ENCODE measurements around the gene CCDC175.

CCDC175 gene

DNA sequence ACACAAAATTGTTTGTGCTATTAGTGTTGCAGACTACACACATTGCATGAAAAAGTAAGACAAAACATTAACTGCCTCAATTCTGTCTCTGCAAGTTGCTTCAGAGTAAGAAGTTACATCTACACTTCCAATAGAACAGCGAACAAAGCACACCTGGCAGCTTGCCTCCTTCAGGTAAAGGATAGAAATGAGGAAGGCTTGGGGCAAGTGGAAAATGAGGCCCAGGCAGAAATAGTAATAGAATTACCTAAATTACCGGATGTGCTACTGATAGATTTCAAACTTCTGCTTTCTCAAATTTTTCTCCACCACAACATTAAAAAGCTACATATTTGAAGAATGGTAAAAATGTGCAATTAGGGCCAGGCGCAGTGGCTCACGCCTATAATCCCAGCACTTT, 37.7 kb downstream of the CCDC175 start:
- DNase-seq: no peak

DNA sequence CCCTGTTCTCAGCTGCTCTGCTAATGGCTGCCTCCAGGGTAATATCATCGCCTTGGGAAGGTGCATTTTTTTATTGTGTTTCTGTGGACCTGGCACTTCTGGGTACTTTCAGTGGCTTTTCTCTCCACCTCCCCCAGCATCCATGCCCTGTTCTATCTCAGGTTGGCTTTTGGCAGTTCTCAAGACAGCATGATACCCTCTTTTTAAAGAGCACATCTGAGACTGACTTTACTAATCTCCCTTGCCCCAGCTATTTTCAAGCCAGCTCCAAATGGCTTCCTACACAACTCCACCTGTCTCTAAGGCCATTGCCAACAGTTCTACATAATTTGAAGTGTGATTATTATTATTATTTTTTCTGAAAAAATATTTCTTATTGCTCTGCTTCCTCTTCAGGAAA, 39.1 kb downstream of the CCDC175 start:
- no peak for DNase-seq

DNA sequence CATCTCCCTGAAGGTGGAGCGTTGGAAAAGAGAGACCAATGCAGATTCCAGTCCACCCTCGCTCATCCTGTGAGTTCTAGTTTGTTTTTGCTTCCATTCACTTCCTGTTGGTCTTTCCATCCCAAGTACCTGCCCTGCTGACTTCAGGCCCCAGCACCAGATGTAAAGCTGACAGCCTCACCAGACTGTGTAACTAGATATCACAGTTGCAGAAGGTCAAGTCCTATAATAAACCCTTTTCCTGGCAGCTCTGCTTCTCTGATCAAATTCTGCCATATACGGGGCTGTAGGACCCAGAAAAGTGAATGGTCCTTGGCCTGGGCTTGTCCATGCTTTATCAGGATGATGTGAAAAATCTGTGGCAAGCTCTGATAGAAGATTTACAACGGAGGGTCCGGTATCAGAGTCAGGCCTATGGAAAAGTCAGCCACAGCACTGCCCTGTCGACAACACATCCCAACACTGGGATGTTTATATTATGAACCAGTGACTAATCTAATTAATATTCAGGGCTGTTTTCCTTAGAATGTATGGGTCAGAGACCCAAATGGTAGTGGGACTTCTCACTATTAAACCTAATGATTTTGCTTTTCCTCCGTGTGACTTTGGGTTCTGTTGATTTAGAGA, 42.1 kb downstream of the CCDC175 start:
- DNase-seq: peak; percentile 14

DNA sequence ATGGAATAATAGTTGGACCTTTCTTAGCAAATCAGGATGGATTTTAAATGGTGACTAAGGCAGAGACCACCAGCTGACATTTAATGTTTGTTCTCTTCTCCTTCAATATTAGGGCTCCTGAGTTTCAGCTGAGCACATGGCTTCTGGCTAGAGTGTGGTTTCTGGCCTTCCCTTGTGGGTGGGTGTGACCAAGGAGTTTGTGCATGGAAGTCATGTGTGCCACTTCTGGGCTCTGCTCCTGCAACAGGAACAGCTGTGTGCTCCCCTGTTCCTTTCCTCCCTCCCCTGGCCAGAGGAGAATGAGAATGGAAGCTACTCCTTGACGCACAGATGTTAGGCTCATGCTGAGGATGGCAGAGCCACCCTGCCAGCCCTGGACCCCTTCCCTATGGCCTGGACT, 44.2 kb downstream of the CCDC175 start:
- DNase-seq: no peak

DNA sequence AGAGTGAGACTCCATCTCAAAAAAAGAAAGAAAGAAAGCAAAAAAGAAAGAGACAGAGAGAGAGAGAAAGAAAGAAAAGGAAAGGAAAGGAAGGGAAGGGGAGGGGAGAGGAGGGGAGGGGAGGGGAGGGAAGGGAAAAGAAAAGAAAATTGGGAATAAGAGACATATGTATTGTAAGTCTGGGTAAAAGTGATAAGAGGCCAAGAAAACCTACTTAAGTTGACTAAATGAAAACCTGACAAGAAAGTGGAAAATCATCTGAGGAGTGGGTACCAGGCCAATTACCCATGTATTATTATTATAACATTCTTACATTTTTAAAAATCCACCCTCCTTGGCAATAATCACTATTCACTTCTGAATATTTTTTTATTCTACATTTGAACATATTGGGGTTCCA, 46.3 kb downstream of the CCDC175 start:
- DNase-seq: no peak

DNA sequence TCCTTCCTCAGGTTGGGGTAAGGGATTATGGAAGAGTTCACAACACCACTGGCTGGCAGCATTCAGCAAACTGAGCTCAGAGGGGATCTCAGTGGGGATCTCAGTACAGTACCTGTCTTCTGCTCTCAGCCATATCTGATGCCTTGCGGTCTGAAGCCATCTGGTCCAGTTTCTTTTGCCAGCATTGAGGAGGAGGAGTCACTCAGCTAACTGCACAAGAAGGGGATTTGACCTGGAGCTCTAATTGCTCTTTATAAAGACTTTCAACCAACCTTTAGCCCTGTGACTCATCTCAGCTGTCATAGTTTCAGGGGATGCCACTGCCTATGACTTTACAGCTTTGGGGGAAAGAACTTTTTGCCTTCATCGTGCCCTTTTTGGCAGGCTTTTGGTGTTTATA, 47.4 kb downstream of the CCDC175 start:
- DNase-seq: no peak

DNA sequence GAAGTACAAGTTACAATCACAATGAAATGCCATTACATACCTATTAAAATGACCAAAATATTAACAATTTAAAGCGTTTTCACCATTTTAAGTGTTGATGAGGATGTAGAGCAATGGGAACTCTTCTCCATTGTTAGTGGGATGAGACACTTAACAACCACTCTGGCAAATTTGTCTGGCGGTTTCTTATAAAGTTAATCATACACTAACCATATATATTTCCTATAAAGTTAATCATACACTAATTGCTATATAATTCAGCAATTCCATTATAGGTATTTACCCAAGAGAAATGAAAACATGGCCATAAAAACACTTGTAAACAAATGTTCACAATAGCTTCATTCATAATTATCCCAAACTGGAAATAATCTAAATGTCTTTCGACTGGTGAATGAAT, 56.4 kb downstream of the CCDC175 start:
- no peak for DNase-seq

DNA sequence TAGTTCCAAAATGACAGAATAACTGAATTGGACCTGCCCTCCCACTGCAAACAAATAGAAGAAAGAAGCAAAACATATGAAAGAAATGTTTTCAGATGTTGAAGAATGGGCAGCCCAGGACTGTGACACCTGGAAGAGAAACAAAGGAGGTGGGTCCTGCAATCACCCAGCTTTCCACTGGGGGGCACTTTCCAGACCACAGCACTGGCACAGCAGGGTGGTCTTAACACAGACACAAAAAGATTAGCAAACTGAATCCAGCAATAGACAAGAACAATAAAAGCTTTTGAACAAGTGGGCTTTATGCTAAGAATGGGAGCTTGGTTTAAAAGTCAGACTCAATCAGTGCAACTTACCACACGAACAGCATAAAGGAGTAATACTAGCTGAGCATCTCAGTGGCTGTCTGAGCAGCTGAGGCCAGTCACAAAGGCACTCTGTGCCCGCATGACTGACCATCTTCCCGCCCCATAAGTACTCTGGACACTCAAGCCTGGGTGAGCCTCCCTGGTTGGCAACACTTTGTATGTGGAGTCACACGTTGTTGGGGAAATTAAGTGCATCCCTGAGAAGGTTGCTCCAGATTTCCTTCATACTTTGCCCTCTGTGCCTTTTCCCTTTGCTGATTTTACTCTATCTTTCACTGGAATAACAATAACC, 64.6 kb downstream of the CCDC175 start:
- no peak for DNase-seq

DNA sequence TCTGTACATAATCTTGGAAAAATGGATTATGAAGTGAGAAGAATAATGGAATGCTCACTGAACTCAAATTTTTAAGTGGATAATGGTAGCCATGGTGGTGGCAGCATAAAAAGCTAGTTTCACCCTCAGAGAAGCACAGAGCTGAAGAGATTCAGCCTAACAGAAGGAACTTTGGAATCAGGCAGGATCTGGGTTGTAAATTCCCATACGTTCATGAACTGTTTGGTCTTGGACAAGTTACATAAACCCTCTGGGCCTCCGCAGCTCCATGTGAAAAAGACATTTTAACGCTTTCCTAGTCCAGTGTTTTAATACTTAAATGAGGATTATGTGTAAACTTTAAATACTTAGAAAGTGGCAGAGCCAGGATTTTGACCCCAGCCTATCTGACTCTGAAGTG, 65.6 kb downstream of the CCDC175 start:
- DNase-seq: no peak

DNA sequence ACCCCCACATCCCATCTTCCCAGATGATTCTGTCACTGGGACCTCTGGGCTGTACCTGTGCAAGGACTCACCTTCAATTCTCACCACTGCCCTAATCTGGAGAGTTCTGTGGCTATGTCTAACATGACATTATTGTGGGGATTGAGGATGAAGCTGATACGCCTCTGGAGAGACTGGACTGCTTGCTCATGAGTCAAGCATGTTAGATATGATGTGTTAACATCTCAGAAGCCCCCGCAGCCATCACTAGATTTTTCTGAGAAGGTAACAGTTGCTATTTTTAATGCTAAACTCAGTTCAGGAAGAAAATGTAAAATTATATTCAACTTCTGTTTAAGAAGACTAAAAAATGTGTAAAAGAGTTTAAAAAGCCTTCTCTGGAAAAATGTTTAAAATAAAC, 66.6 kb downstream of the CCDC175 start:
- DNase-seq: no peak

DNA sequence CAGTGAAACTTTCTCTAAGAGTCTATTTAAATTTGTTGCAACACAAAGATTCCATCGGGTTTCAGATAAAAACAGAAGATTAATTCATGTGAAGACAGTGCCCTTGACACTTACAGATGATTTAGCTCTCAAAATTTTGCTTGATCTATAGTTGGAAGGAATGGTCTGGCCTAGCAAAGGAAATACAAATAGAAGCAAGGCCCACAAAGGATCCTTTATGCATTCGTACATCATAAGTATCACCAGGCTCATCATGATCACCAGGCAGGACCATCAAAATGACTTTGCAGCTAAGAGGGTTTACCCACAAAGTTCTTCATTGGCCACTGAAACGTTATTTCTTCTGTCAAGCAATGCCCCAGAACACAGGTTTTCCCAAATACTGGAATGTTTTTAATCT, 67.5 kb downstream of the CCDC175 start:
- no peak for DNase-seq

DNA sequence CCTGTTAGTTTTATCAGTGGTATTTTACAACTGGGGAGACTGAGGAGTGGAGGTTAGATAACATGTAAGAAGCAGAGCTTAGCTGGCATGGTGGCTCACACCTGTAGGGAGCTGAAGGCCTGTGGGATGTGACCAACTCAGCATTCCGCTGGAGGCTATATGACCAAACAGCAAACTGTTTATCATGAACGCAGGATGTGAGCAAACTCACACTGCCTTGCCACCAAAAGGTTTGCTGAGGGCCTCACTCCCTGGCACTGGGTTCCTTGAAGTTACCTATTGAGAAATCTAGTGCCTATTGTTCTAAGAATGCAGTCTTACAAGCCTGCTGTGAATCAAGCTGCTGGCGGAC, 68.9 kb downstream of the CCDC175 start:
- DNase-seq: no peak

DNA sequence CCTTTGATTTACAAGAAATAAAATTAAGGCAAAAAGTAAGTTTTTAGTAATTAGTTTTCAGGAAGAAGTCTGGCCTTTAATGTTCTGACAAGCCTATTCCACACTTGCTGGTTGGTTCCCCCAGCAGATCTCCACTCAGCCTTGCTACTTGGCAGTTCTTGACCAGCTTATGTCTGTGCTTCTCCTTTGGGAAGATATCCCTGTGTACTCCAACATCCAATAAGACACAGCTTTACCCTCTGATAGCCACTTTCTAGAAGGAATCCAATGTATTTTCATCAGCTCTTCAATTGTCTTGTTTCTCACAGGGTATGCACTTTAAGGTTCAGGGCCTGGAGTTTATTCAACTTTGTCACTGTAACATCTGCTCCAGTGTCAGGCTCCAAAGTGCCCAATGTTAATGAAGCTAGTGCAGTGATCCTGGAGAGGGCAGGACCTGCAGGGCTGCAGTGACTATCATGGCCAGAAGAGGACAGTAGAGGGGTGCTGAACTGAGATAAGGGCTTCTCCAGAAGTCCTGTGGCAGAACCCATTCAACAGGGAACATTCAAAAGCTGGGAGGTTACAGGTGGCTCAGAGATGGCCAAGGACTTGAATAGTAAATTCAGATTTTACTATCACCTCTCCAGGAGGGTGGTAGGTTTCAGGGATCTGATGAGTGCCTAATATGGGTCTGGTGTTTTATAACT, 69.4 kb downstream of the CCDC175 start:
- peak; percentile 93 for DNase-seq

DNA sequence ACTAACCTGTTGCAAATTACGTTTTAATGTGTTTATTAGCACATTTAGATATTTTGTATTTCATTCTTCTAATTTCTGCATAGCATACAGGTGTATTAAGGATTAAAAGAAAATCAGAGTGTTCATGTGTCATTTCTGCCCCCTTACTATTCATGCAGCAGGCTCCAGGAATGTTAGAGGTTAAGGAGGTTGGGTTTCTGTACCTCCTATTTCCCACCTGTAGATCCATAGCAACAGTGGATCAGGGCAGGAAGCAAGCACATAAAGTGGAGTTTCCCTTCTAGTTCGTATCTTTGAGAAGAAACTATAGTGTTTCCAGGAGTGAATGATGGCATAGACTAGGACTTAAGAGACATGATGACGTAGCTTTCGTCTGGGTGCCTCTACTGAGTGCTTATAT, 73.4 kb downstream of the CCDC175 start:
- DNase-seq: no peak

DNA sequence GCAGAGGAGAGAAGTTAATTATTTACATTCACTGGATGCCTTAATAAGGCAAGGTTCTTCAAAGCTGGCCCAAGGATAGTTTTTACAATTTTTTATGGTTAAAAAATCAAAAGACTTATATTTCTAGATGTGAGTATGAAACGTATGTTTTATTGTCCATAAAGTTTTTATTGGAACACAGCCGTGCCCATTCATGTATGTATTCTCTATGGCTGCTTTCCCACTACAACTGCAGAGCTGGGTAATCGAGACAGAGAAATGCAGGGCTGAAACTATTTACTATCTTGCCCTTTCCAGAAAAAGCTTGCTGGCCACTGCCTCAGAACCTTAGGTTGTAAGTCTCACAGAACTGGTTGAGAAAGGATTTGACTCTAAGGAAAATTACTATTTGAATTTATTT, 75.9 kb downstream of the CCDC175 start:
- no peak for DNase-seq

DNA sequence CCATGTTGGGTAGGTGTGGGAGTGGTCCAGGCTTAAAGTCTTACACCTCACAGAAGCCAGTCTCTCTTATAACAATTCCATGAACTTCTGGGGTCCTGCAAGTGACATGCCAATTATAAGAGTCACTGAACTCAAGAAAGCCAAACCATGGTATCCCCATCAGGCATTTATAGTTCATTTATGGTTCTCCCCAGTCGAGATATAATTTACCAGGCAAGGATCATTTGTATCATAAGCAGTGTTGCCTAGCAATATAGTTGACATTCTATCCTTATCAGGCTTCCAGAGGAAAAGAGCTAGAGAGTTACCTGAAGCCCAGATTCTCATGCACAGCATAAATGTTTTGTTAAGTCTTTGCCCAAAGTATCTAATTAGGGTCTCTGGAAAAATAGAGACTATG, 84.2 kb downstream of the CCDC175 start:
- no peak for DNase-seq

DNA sequence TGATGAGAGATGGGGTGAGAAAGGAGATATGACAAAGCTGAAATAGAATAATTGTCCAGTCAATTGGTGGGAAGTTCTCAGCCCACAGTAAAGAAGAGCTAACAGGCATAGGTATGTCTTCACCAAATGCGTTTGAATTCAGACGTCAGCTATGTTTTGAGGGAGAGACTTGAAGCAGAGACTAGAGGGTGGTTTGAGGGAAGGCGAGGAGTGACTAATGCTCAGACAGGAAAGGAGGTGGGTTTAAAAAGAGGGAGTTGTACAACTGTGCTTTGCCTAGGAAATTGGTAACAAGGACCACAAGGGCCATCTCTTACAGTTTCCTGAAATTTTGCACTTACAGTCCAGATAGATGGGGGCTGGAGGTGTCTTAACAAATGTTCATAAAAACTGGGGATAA, 85.9 kb downstream of the CCDC175 start:
- DNase-seq: no peak

DNA sequence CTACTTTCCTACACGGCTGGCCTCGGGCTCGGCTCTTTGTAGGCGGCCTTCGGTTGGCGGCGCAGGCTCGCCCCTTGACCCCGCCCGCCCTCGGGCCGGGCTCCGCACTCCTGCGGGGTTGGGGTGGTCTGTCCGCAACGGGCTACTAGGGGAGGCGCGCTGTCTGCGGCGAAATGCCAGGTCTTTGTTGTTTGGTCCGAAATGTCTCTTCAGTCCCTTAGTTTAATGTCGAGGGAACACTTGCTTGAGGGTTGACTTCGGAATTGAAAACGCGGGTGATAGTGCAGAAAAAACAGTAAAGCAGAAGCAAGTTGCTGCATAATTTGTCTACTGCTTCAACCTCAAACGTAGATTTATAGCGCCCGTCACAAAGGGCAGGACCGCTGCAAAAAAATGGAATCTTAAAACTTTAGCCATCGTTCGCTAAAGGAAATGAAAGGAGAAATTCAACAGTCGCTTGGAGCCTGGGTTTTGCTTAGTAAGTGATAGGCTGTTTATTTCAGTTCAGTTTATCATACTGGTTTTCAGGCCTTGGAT, 91.9 kb downstream of the CCDC175 start:
- no peak for DNase-seq

DNA sequence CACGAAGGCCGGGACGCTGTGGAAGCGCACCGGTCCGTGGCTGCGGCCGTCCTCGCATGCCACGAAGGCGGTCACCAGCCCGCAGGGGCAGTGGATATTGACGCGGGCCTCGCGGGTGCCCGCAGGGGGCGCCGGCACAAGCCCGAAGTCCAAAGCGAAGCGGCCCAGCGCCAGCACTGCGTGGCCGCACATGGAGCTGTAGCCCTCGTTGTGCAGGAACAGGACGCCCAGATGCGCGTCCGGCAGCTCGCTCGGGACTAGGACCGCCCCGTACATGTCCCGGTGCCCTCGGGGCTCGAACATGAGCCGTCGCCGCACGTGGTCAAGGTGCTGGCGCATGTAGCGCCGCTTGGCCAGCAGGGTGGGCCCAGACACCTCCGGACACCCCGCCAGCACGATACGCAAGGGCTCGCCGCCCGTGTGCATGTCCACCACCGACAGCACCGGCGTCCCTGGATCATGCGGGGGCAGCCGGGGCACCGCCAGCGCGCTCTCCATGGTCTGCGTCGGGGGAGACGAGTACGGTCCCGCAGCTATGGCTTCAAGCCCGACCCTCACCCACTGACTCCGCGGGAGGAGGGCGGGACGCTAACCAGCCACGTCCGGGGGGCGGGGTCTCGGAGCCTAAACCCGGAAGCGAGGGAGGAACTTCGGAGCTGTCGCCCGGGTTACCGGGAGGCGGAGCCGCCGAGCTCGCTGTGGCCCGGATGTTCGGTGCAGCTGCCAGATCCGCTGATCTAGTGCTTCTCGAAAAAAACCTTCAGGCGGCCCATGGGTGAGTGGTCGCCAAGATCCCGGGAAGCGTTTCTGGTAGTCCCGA, 92.6 kb downstream of the CCDC175 start, which contains the start of the genes JKAMP and L3HYPDH:
Gene JKAMP (plus strand): TSS at position 699 of the 820 bp plus-strand sequence. CDS start 73 bp downstream, at position 772.
Gene L3HYPDH (minus strand): TSS at position 590 of the 820 bp plus-strand sequence. CDS start 92 bp downstream, at position 498.
- DNase-seq: peak; percentile 100

DNA sequence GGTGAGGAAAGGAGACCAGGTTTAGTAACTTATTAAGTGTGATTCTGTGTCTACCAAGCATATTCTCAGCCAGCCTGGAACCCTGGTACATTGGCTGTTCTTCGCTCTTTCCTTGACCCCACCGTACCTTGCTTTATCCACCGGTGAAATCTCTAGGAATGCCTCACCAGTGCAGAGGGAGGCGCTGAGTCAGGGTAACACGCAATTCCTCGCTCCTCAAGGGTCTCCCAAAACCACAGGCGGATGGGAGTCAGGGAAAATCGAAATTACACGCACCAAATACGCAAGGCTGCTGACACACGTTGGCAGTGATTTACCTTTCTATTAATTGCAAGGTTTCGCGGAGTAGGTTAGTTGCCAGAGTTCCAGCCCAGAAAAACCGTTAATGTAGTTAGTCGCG, 93.2 kb downstream of the CCDC175 start:
- DNase-seq: no peak

DNA sequence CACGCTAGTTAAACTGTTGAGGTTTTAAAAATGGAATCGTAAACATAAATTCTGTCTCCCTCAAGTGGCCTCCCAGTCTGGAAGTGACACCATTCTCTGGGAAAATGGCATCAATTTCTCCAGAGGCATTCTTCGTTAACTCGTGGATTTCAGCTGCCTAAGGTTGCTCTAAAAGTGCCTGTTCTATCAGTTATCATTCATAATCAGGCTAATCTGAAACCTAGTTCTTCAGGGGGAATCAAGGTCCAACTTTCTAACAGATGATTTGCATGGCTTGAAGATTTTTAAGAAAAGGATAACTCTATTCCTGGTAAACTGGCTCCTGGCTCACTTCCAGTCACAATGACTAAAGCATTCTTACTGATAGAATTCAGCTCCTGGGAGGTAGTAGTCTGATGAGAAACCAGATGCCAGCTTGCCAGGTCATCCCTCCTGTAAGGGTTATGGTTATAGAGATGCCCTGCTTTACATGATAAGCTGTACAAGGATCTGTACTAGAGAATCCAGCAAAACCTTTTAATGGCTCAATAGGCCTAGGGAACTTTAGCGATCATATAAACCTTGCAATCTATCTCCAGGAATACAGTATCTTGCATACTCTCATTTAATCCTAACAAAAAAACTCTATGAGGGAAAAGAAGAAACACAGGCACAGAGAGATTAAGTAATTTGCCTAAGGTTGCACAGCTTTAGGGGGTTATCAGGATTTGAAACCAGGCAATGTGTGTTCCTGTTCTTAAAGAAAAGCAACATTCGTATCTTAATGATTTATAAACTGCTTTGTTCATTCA, 93.9 kb downstream of the CCDC175 start:
- peak; percentile 51 for DNase-seq

DNA sequence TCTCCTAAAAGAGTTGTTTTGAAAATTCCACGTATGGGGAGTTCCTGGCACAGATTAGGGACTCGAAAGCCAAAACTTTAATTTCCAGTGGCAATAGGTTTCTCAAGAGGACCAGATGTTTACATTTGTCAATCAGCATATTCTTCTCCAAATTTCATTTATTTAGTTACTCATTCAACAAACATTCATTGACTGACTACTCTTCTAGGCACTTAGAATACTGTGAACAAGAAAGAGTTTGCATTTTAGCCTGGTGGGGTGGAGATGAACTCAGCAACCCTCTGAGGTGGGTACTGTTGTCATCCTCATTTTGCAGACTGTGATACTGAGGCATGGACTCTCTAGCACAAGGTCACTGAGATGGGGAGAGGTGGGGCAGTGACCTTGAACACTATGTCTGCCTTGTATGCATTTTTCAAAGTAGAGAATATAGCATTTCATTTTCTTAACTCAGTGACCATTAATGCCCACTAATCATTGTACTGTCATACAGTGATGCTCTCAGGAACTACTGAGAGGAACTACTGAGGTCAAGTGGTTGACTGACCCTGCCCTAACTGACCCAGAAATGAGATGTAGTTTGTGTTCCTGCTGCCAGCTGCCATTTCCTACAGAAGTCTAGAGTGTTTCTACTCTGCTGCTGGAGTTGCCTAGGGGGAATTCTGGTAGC, 94.6 kb downstream of the CCDC175 start:
- DNase-seq: no peak
